NB4 (cell line): Measurements from ENCODE around the gene PSMD2.

Source experiments
- DNase-seq: peaks from one replicate; pipeline ENCODE4 v3.0.0; 2010; ENCODE audit warnings: low read depth
- H3K4me3 ChIP-seq: one replicate; pipeline ENCODE4 v1.5.1; 2011; ENCODE audit warnings: mild to moderate bottlenecking, low read depth, low read length, moderate library complexity
- CTCF ChIP-seq: IDR thresholded peaks from one replicate; pipeline ENCODE4 v1.5.1; 2012; ENCODE audit warnings: low read depth, low read length
- MAX ChIP-seq: IDR thresholded peaks from 2 replicates; pipeline ENCODE4 v1.6.1; 2011; ENCODE audit warnings: low read depth, low read length
- MYC ChIP-seq: IDR thresholded peaks from 2 replicates; pipeline ENCODE4 v1.6.1; 2011; ENCODE audit warnings: low read depth, low read length
- POLR2A ChIP-seq: IDR thresholded peaks from 2 replicates; pipeline ENCODE4 v1.6.1; 2011; ENCODE audit warnings: mild to moderate bottlenecking; ENCODE audit not compliant: insufficient read length; ENCODE audit errors: extremely low read depth

Gene PSMD2

GRCh38 chr3:184300378-184300720 lies 1.3 kb downstream of the PSMD2 start:
- TF ChIP-seq MYC (no peak), CTCF (no peak), MAX (no peak), POLR2A (no peak)
- H3K4me3 ChIP-seq, result peak overlapping the region; percentile 98
- no peak for DNase-seq

- H3K4me3 ChIP-seq, result no peak overlapping the region
- TF ChIP-seq MYC (no peak), CTCF (peak; percentile 40)
- DNase-seq, result peak; percentile 38
Observed at GRCh38 chr3:184305577-184305976, 6.5 kb downstream of the PSMD2 start.

GRCh38 chr3:184306341-184306972 lies 7.4 kb downstream of the PSMD2 start:
- no peak for TF ChIP-seq CTCF
- TF ChIP-seq MAX, result no peak
- TF ChIP-seq POLR2A, result no peak
- TF ChIP-seq MYC, result no peak
- no peak overlapping the region for H3K4me3 ChIP-seq
- DNase-seq, result no peak

GRCh38 chr3:184307915-184308314 lies 8.9 kb downstream of the PSMD2 start:
- H3K4me3 ChIP-seq, result no peak overlapping the region
- DNase-seq, result no peak
- TF ChIP-seq MAX (no peak), MYC (no peak), POLR2A (no peak), CTCF (no peak)

- H3K4me3 ChIP-seq, result no peak overlapping the region
- peak; percentile 6 for TF ChIP-seq CTCF
- TF ChIP-seq POLR2A, result no peak
- DNase-seq, result no peak
Observed at GRCh38 chr3:184308744-184309143, 9.7 kb downstream of the PSMD2 start.

- DNase-seq, result no peak
- H3K4me3 ChIP-seq, result no peak overlapping the region
- TF ChIP-seq MYC (no peak), CTCF (no peak), POLR2A (no peak), MAX (no peak)
Observed at GRCh38 chr3:184311633-184312032, 12.6 kb downstream of the PSMD2 start.
